Measurements from ENCODE around the gene MAST4.

The MAST4 gene

DNA sequence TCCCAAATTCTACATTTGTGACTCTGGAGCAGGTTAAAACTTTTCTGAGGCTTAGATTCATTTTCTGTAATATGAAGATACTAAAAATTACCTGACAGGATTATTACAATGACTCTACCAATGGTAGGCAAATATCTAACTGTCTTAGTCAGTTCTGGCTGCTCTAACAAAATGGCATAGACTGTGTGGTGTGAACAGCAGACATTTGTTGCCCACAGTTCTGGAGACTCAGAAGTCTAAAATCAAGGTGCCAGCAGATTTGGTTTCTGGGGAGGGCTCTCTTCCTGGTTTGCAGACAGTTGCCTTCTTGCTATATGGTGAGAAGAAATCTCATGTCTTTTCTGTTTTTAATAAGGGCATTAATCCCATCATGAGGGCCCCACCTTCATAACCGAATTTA is 245.1 kb downstream of the MAST4 start:
- no peak for DNase-seq (ENCODE audit: low read depth in 2 of 2)

- no peak for DNase-seq (ENCODE audit: low read depth in 2 of 2)
These were observed 246.3 kb downstream of the MAST4 start for GRCh38 chr5:66842540-66842939.

DNA sequence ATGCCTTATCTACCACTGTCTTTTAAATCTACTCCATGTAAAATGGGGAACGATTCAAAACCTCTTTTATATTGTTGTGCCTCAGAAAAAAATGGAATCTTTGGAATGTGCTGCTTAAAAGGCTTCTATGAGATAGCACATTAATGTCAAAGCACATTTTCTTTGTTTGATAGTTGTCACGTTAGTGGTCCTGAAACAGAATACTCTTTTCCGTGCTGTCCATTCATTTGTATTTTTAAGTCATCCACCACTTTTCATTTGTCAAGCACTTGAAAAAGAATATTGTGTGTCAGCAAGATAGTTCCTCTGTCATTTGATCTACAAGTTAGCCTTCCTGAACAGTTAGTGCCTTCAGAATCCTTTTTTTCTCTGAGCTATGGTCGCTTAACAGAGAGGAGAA is 246.9 kb downstream of the MAST4 start:
- no peak for DNase-seq (ENCODE audit: low read depth in 2 of 2)

- no peak for DNase-seq (ENCODE audit: low read depth in 2 of 2)
These were observed 252.8 kb downstream of the MAST4 start for GRCh38 chr5:66848749-66849641.

DNA sequence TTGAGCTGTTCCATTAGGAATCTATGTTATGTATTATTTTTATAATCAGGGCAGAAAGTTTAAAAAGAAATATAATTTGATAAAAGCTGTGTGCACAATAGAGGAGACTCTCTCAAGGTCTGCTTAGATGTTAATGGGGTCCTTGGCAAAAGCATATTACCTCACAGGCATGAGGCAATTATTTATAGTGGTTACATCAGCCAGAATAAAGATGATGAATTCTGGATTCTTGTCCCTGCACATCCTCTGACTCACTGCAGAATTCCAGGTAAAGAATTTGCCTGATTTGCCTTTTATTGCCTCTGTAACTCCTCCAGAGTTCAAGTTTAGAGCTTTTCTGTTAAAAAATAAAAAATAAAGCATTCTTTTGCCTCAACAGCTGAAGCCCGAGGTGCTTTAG is 253.6 kb downstream of the MAST4 start:
- no peak for DNase-seq (ENCODE audit: low read depth in 2 of 2)

DNA sequence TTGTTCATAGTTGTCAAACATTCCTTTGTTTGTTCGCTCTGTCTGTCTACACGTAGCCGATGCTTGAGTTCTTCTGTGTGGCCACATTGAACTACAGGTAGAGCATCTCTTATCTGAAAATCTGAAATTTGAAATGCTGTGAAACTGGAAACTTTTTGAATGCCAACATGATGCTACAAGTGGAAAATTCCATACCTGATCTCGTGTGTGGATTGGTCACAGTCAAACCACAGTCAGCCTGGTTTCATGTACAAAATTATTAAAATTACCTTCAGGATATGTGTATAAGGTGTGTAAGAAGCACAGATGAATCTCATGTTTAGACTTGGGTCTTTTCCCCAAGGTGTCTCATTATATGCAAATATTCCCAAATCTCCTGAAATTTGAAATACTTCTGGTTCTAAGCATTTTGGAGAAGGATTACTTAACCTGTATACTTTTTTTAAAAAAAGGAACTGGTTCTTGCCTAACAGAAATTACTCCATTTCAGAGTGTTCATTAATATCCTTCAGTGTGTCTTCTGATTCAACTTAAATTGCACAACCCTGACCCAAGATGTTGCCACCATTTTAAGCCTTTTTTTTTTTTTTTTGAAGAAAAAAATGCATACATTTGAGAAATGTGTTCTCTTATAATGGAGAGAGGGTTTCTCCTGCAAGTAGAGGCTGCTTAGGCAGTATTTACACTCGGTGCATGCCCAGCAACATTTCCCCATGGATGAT is 254.3 kb downstream of the MAST4 start:
- no peak for DNase-seq (ENCODE audit: low read depth in 2 of 2)

GRCh38 chr5:66851306-66851705 is 255.1 kb downstream of the MAST4 start:
- no peak for DNase-seq (ENCODE audit: low read depth in 2 of 2)

DNA sequence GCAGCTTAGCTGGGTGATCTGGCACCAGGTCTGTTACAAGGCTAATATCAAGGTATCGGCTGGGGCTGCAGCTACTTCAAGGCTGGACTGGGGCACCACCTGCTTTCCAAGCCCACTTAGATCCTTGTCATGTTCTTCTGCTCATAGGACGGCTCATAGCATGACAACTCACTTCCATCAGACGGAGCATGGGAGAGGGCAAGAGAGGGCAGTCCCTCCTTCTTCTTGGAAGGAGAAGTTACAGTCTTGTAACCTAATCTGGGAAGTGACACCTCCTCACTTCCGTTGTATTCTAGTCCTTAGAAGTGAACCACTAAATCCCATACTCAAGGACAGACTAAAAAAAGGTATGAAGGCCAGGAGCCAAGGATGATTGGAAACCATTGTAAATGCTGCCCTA is 258.2 kb downstream of the MAST4 start:
- no peak for DNase-seq (ENCODE audit: low read depth in 2 of 2)

DNA sequence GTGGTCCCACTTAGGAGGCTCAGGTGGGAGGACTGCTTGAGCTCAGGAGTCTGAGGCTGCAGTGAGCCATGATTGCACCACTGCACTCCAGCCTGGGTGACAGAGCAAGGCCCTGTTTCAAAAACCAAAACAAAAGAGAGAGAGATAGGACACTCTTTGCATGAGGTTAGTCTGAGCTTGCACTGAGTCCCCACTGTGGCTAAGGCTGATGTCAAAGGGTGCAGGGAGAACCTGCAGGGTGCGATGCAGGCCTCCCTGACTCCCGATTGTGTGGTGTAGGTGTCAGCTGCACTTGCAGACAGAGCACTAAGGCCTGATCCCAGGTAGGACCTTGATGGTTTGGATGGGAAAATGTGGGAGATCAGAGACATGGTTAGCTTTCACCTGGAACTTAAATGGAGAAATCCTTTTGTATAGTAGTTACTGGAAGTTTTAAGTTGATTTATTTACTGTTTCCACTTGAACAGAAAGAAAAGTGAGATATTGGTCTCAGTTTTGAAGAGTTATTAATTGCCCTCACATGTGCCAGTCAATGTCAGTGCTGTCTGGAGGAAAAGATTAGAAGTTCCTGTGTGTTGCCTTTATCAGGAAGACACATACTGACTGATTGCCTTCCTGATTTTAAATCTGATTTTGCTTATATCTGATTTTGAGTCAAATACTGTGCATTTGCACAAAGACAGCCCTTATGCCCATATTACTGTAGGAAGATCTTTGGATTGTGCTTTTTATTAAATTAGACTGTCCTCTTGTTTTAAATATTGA is 260.0 kb downstream of the MAST4 start:
- no peak for DNase-seq (ENCODE audit: low read depth in 2 of 2)

- DNase-seq (ENCODE audit: low read depth in 2 of 2): no peak
These were observed 263.3 kb downstream of the MAST4 start for GRCh38 chr5:66859526-66859925.

- no peak for DNase-seq (ENCODE audit: low read depth in 2 of 2)
These were observed 264.2 kb downstream of the MAST4 start for GRCh38 chr5:66860199-66860975.

DNA sequence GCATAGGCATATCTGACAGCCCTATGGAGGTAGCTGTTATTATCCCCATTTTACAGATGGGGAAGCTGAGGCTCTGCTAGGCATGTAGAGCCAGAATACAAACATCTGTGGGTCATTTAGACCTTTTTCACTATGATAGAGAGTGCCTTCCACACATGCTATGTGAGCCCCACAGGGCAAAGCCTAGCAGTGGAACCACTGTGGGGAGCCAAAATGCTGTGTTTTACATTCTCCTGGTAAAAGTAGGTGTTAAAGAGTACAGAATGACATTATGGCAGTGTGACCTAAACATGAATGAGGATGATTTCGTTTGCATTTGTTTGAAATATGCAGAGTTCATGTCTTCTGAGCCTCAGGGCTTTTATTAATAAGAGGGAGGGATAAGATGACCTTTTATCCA is 265.2 kb downstream of the MAST4 start:
- DNase-seq (ENCODE audit: low read depth in 2 of 2): no peak

- DNase-seq (ENCODE audit: low read depth in 2 of 2): no peak
These were observed 265.8 kb downstream of the MAST4 start for GRCh38 chr5:66862020-66862419.

GRCh38 chr5:66863243-66864170 is 267.3 kb downstream of the MAST4 start:
- DNase-seq (ENCODE audit: low read depth in 2 of 2): no peak

DNA sequence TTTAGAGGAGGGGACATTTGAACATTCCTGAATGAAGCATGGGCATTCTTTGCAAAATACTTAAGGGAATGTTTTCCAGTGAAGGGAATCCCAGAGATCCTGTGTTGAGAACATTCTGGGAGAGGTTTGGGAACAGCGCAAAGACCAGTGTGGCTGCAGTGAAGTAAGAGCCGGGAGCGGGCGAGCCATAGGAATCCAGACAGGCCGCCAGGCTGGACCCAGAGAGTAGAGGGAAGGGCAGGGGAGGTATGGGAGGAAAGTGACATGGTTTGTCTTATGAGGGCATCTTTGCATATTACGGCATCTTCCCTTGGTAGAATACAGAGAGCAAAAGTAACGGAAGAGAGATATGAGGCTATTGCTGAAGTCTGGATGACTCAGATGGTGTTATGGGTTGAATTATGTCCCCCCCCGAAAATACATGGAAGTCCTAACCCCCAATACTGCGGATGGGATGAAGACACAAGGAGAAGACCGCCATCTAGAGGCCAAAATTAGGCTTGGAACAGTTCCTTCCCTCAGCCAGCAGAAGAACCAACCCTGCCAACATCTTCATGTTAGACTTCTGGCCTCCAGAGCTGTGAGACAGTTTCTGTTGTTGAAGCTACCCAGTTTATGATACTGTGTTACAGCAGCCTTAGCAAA is 268.2 kb downstream of the MAST4 start:
- DNase-seq (ENCODE audit: low read depth in 2 of 2): no peak

DNA sequence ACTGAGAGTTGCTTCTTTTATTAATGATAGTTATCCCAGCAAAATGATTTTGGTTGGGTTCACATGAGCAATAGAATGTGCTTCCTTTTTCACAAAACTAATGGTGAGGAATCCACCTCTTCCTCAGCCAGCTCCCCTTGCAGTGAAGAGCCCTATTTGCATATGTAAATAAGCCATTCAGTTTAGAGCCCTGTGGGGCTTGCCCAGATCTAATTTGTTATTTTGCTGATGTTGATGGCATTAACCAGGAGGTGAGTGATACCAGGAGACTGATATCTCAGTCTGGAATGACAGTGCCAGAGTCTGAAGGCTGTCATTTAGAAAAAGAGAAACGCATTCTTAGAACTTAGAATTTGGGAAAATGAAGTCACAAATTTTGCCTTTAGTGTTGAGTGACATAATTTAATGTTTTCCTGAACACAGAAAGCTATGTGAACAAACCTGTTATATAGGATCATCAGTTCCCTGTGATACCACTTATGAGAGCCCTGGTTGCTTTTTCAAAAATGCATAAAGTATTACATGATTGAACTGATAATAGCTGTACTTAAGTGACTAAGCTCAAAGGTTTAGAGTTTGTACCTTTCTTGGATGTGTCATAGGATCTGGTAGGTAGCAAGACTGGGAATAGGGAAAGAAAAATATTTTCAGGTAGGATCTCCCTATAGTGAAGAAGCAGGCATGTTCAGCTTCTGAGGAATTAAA is 271.6 kb downstream of the MAST4 start:
- no peak for DNase-seq (ENCODE audit: low read depth in 2 of 2)

GRCh38 chr5:66869347-66869746 is 273.2 kb downstream of the MAST4 start:
- DNase-seq (ENCODE audit: low read depth in 2 of 2): no peak

- no peak for DNase-seq (ENCODE audit: low read depth in 2 of 2)
These were observed 274.5 kb downstream of the MAST4 start for GRCh38 chr5:66870708-66871107.

- no peak for DNase-seq (ENCODE audit: low read depth in 2 of 2)
These were observed 275.5 kb downstream of the MAST4 start for GRCh38 chr5:66871651-66872050.

Measured in stimulated activated CD4-positive, alpha-beta T cell treated with anti-CD3 and anti-CD28 coated beads, Interleukin-1b, Interleukin-23, amount 100 ng/mL, for 4 hours (primary cell).